Keratinocyte (primary cell): ENCODE data around the gene OR56A1. TPM values are rescaled to one million over a fixed set of nuclear protein-coding genes. Genes with fewer than 3 reads are reported as not detected.

Experiments
- DNase-seq: peaks from one replicate; pipeline ENCODE4 v3.0.0-alpha.2; 2011; ENCODE audit warnings: low read depth, missing footprints, low spot score
- FAIRE-seq: peaks from 2 replicates; lab custom pipeline; 2011; peaks lifted over from hg19 to GRCh38; lab: Jason Lieb, UNC
- H2AFZ ChIP-seq: 2 replicates; pipeline ENCODE4 v1.6.0; 2012; ENCODE audit warnings: low read length, control low read depth, inconsistent platforms; ENCODE audit not compliant: control insufficient read depth
- H3K27ac ChIP-seq: 2 replicates; pipeline ENCODE4 v1.5.1; 2011; ENCODE audit warnings: low read length; ENCODE audit not compliant: control insufficient read depth, insufficient read depth
- H3K27me3 ChIP-seq: 3 replicates; pipeline ENCODE4 v1.6.0; 2011; ENCODE audit warnings: low read length; ENCODE audit not compliant: control insufficient read depth, insufficient read depth; ENCODE audit errors: extremely low read depth
- H3K36me3 ChIP-seq, 2 experiments: 2 replicates in 1 of 2; 3 replicates in 1 of 2; pipeline ENCODE4 v1.5.1; 2011; ENCODE audit warnings: low read length in 2 of 2, mild to moderate bottlenecking in 1 of 2; ENCODE audit not compliant: control insufficient read depth in 2 of 2, insufficient read depth in 2 of 2; ENCODE audit errors: extremely low read depth in 1 of 2
- H3K4me1 ChIP-seq: 3 replicates; pipeline ENCODE4 v1.5.1; 2011; ENCODE audit warnings: low read length; ENCODE audit not compliant: control insufficient read depth, insufficient read depth; ENCODE audit errors: extremely low read depth
- H3K4me2 ChIP-seq: 3 replicates; pipeline ENCODE4 v1.6.0; 2011; ENCODE audit warnings: low read depth, low read length; ENCODE audit not compliant: control insufficient read depth, insufficient read depth; ENCODE audit errors: extremely low read depth
- H3K4me3 ChIP-seq, 3 experiments: fragments of 200-600 bp in 1 of 3; sonication (generic) in 1 of 3; 2 replicates in 2 of 3; 3 replicates in 1 of 3; pipeline ENCODE4 v1.5.1; 2011 to 2016; ENCODE audit warnings: low read length in 3 of 3, mild to moderate bottlenecking in 3 of 3, control low read depth in 2 of 3, inconsistent platforms in 1 of 3, low read depth in 1 of 3, mixed read lengths in 1 of 3, mixed run types in 1 of 3, moderate library complexity in 1 of 3; ENCODE audit not compliant: control insufficient read depth in 2 of 3, insufficient read depth in 2 of 3; ENCODE audit errors: extremely low read depth in 1 of 3
- H3K79me2 ChIP-seq: 2 replicates; pipeline ENCODE4 v1.6.0; 2012; ENCODE audit warnings: low read length; ENCODE audit not compliant: control insufficient read depth, insufficient read depth
- H3K9ac ChIP-seq: 3 replicates; pipeline ENCODE4 v1.6.0; 2011; ENCODE audit warnings: low read length; ENCODE audit not compliant: control insufficient read depth, insufficient read depth; ENCODE audit errors: extremely low read depth
- H3K9me1 ChIP-seq: 3 replicates; pipeline ENCODE4 v1.6.0; 2011; ENCODE audit warnings: low read length; ENCODE audit not compliant: control insufficient read depth, insufficient read depth; ENCODE audit errors: extremely low read depth
- H3K9me3 ChIP-seq: 2 replicates; pipeline ENCODE4 v1.5.1; 2012; ENCODE audit warnings: low read depth, low read length; ENCODE audit not compliant: control insufficient read depth
- H4K20me1 ChIP-seq: 3 replicates; pipeline ENCODE4 v1.6.0; 2011; ENCODE audit warnings: low read length; ENCODE audit not compliant: control insufficient read depth, insufficient read depth; ENCODE audit errors: extremely low read depth
- CTCF ChIP-seq, 3 experiments: IDR thresholded peaks in 1 of 3; conservative IDR thresholded peaks in 1 of 3; optimal IDR thresholded peaks in 1 of 3; 2 replicates in 2 of 3; 3 replicates in 1 of 3; pipeline versions ENCODE3 to v1.5.1; 2011; ENCODE audit warnings: low read length in 3 of 3, mild to moderate bottlenecking in 3 of 3, moderate library complexity in 2 of 3, control low read depth in 1 of 3, inconsistent platforms in 1 of 3; ENCODE audit not compliant: insufficient read depth in 2 of 3; ENCODE audit errors: extremely low read depth in 1 of 3
- EZH2 ChIP-seq: IDR thresholded peaks from one replicate; pipeline ENCODE4 v1.6.1; 2012; ENCODE audit warnings: inconsistent platforms, mild to moderate bottlenecking, low read length, moderate library complexity
- dilution Hi-C: fragments of 300-500 bp; cut with MboI; formaldehyde crosslinking; loops from one replicate; pipeline ENCODE4 v1.7.0; 2020; ENCODE audit warnings: low sequenced_read_pairs; ENCODE audit not compliant: extremely low pct_ligation_motif_present
- polyA plus RNA-seq, 5 experiments: library from polyadenylated mRNA; depleted of rRNA in 3 of 5; stranded (reverse) in 3 of 5; stranded (forward) in 1 of 5; unstranded in 1 of 5; fragments of >200 nt; gene quantifications; 1 replicate in 1 of 5; 2 replicates in 3 of 5; 3 replicates in 1 of 5; pipeline versions ENCODE4 v1.2.1 to v1.2.3, GENCODE V29; 2011 to 2012; ENCODE audit warnings: missing spikeins in 2 of 5, low read depth in 1 of 5, low replicate concordance in 1 of 5

OR56A1 gene
- polyA plus RNA-seq, 1 donor (not counting 4 experiments of a cell fraction or from before 2014, with no cell fraction given) = not detected

- FAIRE-seq = no peak
- TF ChIP-seq EZH2 (no peak), CTCF (optimal IDR thresholded peaks at IDR 0.05 in 1 of 3, IDR thresholded peaks at IDR 0.05 in 1 of 3, conservative IDR thresholded peaks at IDR 0.05 in 1 of 3; ENCODE audit: extremely low read depth in 1 of 3, insufficient read depth in 2 of 3, low read length in 3 of 3) (no peak)
These were observed 32.3 kb upstream of the OR56A1 start for GRCh38 chr11:6062691-6063358.

GRCh38 chr11:6061475-6061874 is 30.9 kb upstream of the OR56A1 start:
- dilution Hi-C loops = no loop called here
- Histone ChIP-seq H2AFZ (no peak overlapping the region), H3K36me3 (no peaks in the 10 kb centered on the region), H4K20me1 (no peaks in the 10 kb centered on the region), H3K9ac (no peak overlapping the region), H3K4me1 (no peaks in the 10 kb centered on the region), H3K9me3 (no peaks in the 10 kb centered on the region), H3K27me3 (no peaks in the 10 kb centered on the region), H3K27ac (no peak overlapping the region), H3K4me3 (no peak overlapping the region), H3K79me2 (no peaks in the 10 kb centered on the region), H3K9me1 (no peaks in the 10 kb centered on the region), H3K4me2 (no peak overlapping the region)
- TF ChIP-seq CTCF (optimal IDR thresholded peaks at IDR 0.05 in 1 of 3, IDR thresholded peaks at IDR 0.05 in 1 of 3, conservative IDR thresholded peaks at IDR 0.05 in 1 of 3; ENCODE audit: extremely low read depth in 1 of 3, insufficient read depth in 2 of 3, low read length in 3 of 3) = no peak
- FAIRE-seq (no peak), DNase-seq (no peak)

More at GRCh38 chr11:6062691-6063358, 32.3 kb upstream of the OR56A1 start:
- Histone ChIP-seq H3K36me3 (no peaks in the 10 kb centered on the region), H3K9me1 (no peaks in the 10 kb centered on the region), H3K79me2 (no peaks in the 10 kb centered on the region), H3K4me3 (no peak overlapping the region), H3K4me1 (no peaks in the 10 kb centered on the region), H4K20me1 (no peaks in the 10 kb centered on the region), H3K27ac (no peak overlapping the region), H3K4me2 (no peak overlapping the region), H3K9me3 (no peaks in the 10 kb centered on the region), H3K9ac (no peak overlapping the region), H3K27me3 (no peaks in the 10 kb centered on the region), H2AFZ (no peak overlapping the region)
- dilution Hi-C loops = no loop called here
- no peak for DNase-seq
